UCSD-AML1 (cell line): Measurements from ENCODE around the gene KLK6.

ENCODE experiments used
- DNase-seq: peaks from one replicate; lab custom pipeline; 2025; ENCODE audit not compliant: unreplicated experiment; lab: John Stamatoyannopoulos, UW

The KLK6 gene

GRCh38 chr19:50959731-50960500 is 9.5 kb downstream of the KLK6 start:
- no peak for DNase-seq

- DNase-seq: no peak
Measured at GRCh38 chr19:50957587-50957986, 11.8 kb downstream of the KLK6 start.

- DNase-seq: no peak
Measured at GRCh38 chr19:50952910-50953309, 16.5 kb downstream of the KLK6 start, which contains the start of gene KLK5. Gene KLK5, minus strand, starts transcription at chr19:50953038. Its CDS starts 381 bp downstream, at chr19:50952657.

GRCh38 chr19:50949861-50950260 is 19.5 kb downstream of the KLK6 start:
- DNase-seq: no peak

- DNase-seq: no peak
Measured at GRCh38 chr19:50947123-50947522, 22.3 kb downstream of the KLK6 start.

- no peak for DNase-seq
Measured at GRCh38 chr19:50944795-50945194, 24.6 kb downstream of the KLK6 start.

- no peak for DNase-seq
Measured at GRCh38 chr19:50943074-50943828, 26.1 kb downstream of the KLK6 start.

GRCh38 chr19:50939596-50939995 is 29.8 kb downstream of the KLK6 start:
- no peak for DNase-seq

GRCh38 chr19:50933640-50934039 is 35.8 kb downstream of the KLK6 start:
- DNase-seq: no peak

GRCh38 chr19:50932690-50933083 is 36.7 kb downstream of the KLK6 start:
- no peak for DNase-seq

GRCh38 chr19:50932018-50932689 is 37.2 kb downstream of the KLK6 start:
- DNase-seq: no peak

- DNase-seq: no peak
Measured at GRCh38 chr19:50931023-50931422, 38.4 kb downstream of the KLK6 start.

- no peak for DNase-seq
Measured at GRCh38 chr19:50928831-50929230, 40.6 kb downstream of the KLK6 start.

- DNase-seq: no peak
Measured at GRCh38 chr19:50926144-50926543, 43.2 kb downstream of the KLK6 start.

GRCh38 chr19:50925734-50926133 is 43.7 kb downstream of the KLK6 start:
- DNase-seq: no peak

GRCh38 chr19:50924586-50924985 is 44.8 kb downstream of the KLK6 start:
- no peak for DNase-seq

GRCh38 chr19:50922317-50922853 is 47.0 kb downstream of the KLK6 start:
- DNase-seq: peak; percentile 61

- no peak for DNase-seq
Measured at GRCh38 chr19:50921426-50922316, 47.7 kb downstream of the KLK6 start.

- no peak for DNase-seq
Measured at GRCh38 chr19:50916069-50916468, 53.3 kb downstream of the KLK6 start.
